ENCODE data around the gene MGST3.

GRCh38 chr1:165634154-165634921, 3.3 kb downstream of the MGST3 start:
- no peak for TF ChIP-seq POLR2A (IDR thresholded peaks at IDR 0.05)
- TF ChIP-seq, protein P1, sequence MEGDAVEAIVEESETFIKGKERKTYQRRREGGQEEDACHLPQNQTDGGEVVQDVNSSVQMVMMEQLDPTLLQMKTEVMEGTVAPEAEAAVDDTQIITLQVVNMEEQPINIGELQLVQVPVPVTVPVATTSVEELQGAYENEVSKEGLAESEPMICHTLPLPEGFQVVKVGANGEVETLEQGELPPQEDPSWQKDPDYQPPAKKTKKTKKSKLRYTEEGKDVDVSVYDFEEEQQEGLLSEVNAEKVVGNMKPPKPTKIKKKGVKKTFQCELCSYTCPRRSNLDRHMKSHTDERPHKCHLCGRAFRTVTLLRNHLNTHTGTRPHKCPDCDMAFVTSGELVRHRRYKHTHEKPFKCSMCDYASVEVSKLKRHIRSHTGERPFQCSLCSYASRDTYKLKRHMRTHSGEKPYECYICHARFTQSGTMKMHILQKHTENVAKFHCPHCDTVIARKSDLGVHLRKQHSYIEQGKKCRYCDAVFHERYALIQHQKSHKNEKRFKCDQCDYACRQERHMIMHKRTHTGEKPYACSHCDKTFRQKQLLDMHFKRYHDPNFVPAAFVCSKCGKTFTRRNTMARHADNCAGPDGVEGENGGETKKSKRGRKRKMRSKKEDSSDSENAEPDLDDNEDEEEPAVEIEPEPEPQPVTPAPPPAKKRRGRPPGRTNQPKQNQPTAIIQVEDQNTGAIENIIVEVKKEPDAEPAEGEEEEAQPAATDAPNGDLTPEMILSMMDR (IDR thresholded peaks at IDR 0.05) = no peak

Data from suprapubic skin (tissue), 3 donors.